Chondrocyte (in vitro differentiated cells): ENCODE results near the gene TERF2IP. TPM values are rescaled to one million over a fixed set of nuclear protein-coding genes. Genes with fewer than 3 reads are reported as not detected.

Experiments
- DNase-seq: peaks from one replicate; pipeline ENCODE4 v3.0.0; 2021; ENCODE audit warnings: mixed read lengths, low spot score
- H3K27ac Mint-ChIP-seq: one replicate; pipeline ENCODE4 v1.8.0; 2021; ENCODE audit warnings: mild to moderate bottlenecking, moderate library complexity, mixed read lengths; ENCODE audit not compliant: unreplicated experiment
- H3K27me3 Mint-ChIP-seq: 2 replicates; pipeline ENCODE4 v1.8.0; 2021; ENCODE audit warnings: low read depth, mixed read lengths
- H3K36me3 Mint-ChIP-seq: 2 replicates; pipeline ENCODE4 v1.8.0; 2021; ENCODE audit warnings: low read depth, mixed read lengths
- H3K4me1 Mint-ChIP-seq: 2 replicates; pipeline ENCODE4 v1.8.0; 2021; ENCODE audit warnings: low read depth, mild to moderate bottlenecking, mixed read lengths
- H3K4me3 Mint-ChIP-seq: one replicate; pipeline ENCODE4 v1.8.0; 2021; ENCODE audit warnings: mild to moderate bottlenecking, moderate library complexity, mixed read lengths; ENCODE audit not compliant: unreplicated experiment
- H3K9me3 Mint-ChIP-seq: 2 replicates; pipeline ENCODE4 v1.8.0; 2021; ENCODE audit warnings: low read depth, mixed read lengths
- CTCF ChIP-seq: fragments of 200-600 bp; sonication (generic); IDR thresholded peaks from 2 replicates; pipeline ENCODE4 v1.5.0; 2021; ENCODE audit warnings: antibody characterized with exemption, mild to moderate bottlenecking, moderate library complexity
- total RNA-seq: library from RNA; stranded (reverse); gene quantifications from 3 replicates; pipeline ENCODE4 v1.2.1, GENCODE V29; 2021

Gene TERF2IP
- total RNA-seq, 1 donor from 2014 or later = 62.8 TPM

GRCh38 chr16:75635036-75635435, 12.5 kb upstream of the TERF2IP start:
- Mint-ChIP-seq H3K9me3 (no peaks in the 10 kb centered on the region), H3K27ac (no peak overlapping the region), H3K4me1 (no peaks in the 10 kb centered on the region), H3K27me3 (no peaks in the 10 kb centered on the region), H3K4me3 (no peak overlapping the region), H3K36me3 (peaks cover 45% of the 10 kb centered on the region)
- TF ChIP-seq CTCF = no peak
- DNase-seq = no peak

- no peak for TF ChIP-seq CTCF
- H3K4me1 Mint-ChIP-seq = peaks cover 5% of the 10 kb centered on the region
- DNase-seq = no peak
- peak overlapping the region; percentile 32 for H3K27ac Mint-ChIP-seq
- H3K9me3 Mint-ChIP-seq = no peaks in the 10 kb centered on the region
- H3K36me3 Mint-ChIP-seq = peaks cover 30% of the 10 kb centered on the region
- no peaks in the 10 kb centered on the region for H3K27me3 Mint-ChIP-seq
- H3K4me3 Mint-ChIP-seq = no peak overlapping the region
Observed at GRCh38 chr16:75640598-75640997, 7.0 kb upstream of the TERF2IP start.

- no peaks in the 10 kb centered on the region for H3K27me3 Mint-ChIP-seq
- peaks cover 23% of the 10 kb centered on the region for H3K4me1 Mint-ChIP-seq
- H3K9me3 Mint-ChIP-seq = no peaks in the 10 kb centered on the region
- no peak for DNase-seq
- no peak for TF ChIP-seq CTCF
- H3K4me3 Mint-ChIP-seq = no peak overlapping the region
- no peak overlapping the region for H3K27ac Mint-ChIP-seq
- H3K36me3 Mint-ChIP-seq = peaks cover 16% of the 10 kb centered on the region
Observed at GRCh38 chr16:75644240-75645012, 3.1 kb upstream of the TERF2IP start.

DNA sequence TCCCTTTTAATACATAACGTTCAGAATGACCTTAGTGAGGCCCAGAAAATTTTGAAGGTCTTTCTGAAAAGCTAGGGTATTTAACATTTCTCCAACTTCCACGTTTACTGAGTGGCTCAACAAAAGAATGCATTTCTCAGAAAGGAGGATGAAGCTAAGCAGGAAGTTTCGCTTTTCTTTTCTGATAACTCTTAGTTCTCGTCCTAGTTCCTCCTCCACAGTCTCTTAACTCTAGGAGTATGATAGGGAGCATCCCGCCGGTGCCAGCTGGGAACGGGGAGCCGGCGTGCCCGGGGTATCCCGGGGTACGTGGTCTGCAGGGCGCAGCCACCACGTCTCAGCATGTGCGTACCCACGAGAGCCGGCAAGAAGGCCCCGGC, 471 bp upstream of the TERF2IP start:
- peaks cover 50% of the 10 kb centered on the region for H3K4me1 Mint-ChIP-seq
- peak overlapping the region; percentile 98 for H3K4me3 Mint-ChIP-seq
- no peaks in the 10 kb centered on the region for H3K27me3 Mint-ChIP-seq
- H3K9me3 Mint-ChIP-seq = no peaks in the 10 kb centered on the region
- H3K36me3 Mint-ChIP-seq = peaks cover 3% of the 10 kb centered on the region
- DNase-seq = no peak
- no peak for TF ChIP-seq CTCF
- H3K27ac Mint-ChIP-seq = peak overlapping the region; percentile 97

GRCh38 chr16:75648265-75649076, 898 bp downstream of the TERF2IP start:
- H3K4me1 Mint-ChIP-seq = peaks cover 62% of the 10 kb centered on the region
- peaks cover 3% of the 10 kb centered on the region for H3K36me3 Mint-ChIP-seq
- DNase-seq = peak; percentile 92
- no peaks in the 10 kb centered on the region for H3K9me3 Mint-ChIP-seq
- peak overlapping the region; percentile 96 for H3K27ac Mint-ChIP-seq
- H3K27me3 Mint-ChIP-seq = no peaks in the 10 kb centered on the region
- peak overlapping the region; percentile 98 for H3K4me3 Mint-ChIP-seq
- peak; percentile 12 for TF ChIP-seq CTCF
